ENCODE data around the gene SIK3. TPM values are rescaled to one million over a fixed set of nuclear protein-coding genes. Genes with fewer than 3 reads are reported as not detected.

SIK3 gene
- polyA plus RNA-seq, 1 of the 3 experiments (the other 2 are of a cell fraction) = 5.1 TPM

- peak overlapping the region in 1 of 2 experiments; percentile 76; a peak in 2 of 4 replicates for H3K27ac ChIP-seq (ENCODE audit: low read depth in 2 of 2, low read length in 1 of 2)
- ChIA-PET POLR2A (no interaction called here), CTCF (interaction anchor here (1.2 kb wide), 1 partner anchor 11 kb away, joined by 3 read pairs; no protein-coding TSS in a partner anchor)
- H3K9ac ChIP-seq = peak overlapping the region; percentile 18; the same call in 1 of the 2 replicates
- peaks cover 8% of the 10 kb centered on the region for H3K79me2 ChIP-seq (ENCODE audit: insufficient read depth)
- H3K4me3 ChIP-seq (ENCODE audit: low read depth in 2 of 2, low read length in 1 of 2) = no peak overlapping the region
- DNase-seq = no peak
- H3K27me3 ChIP-seq (ENCODE audit: insufficient read depth) = no peaks in the 10 kb centered on the region
- peaks cover 0 to 20% of the 10 kb centered on the region in 2 experiments; a peak in 1 of 4 replicates for H3K4me1 ChIP-seq (ENCODE audit: control insufficient read depth in 1 of 2, insufficient read depth in 2 of 2, low read depth in 1 of 2, low read length in 1 of 2)
- H3K4me2 ChIP-seq = peak overlapping the region; percentile 17; the same call in 1 of the 2 replicates
- H3K36me3 ChIP-seq (replicated peaks in 1 of 2; ENCODE audit: control insufficient read depth in 1 of 2, insufficient read depth in 2 of 2, low read length in 1 of 2) = no peaks in the 10 kb centered on the region
- no peaks in the 10 kb centered on the region for H3K9me3 ChIP-seq
- no peak overlapping the region for H2AFZ ChIP-seq (ENCODE audit: low read depth)
- TF ChIP-seq POLR2AphosphoS5 (IDR thresholded peaks at IDR 0.05; ENCODE audit: low read depth, low read length) (0 out of 2 replicates have a peak, but pooled peaks have one; percentile 15), JUND (IDR thresholded peaks at IDR 0.05) (peak; percentile 81), FOSL2 (IDR thresholded peaks at IDR 0.05; ENCODE audit: borderline replicate concordance, low read depth) (peak; percentile 88), TCF12 (IDR thresholded peaks at IDR 0.05) (peak; percentile 55), EP300 (IDR thresholded peaks at IDR 0.05; ENCODE audit: borderline replicate concordance in 1 of 2, low read depth in 1 of 2, low read length in 1 of 2) (peak in 1 of 2 experiments; percentile 35; a peak in 1 of 4 replicates), TEAD4 (IDR thresholded peaks at IDR 0.05; ENCODE audit: borderline replicate concordance, insufficient read depth) (peak; percentile 27; the same call in 1 of the 2 replicates), TAF1 (IDR thresholded peaks at IDR 0.05; ENCODE audit: borderline replicate concordance, low read depth, low read length) (no peak), RXRA (IDR thresholded peaks at IDR 0.05; ENCODE audit: borderline replicate concordance, low read depth) (no peak)
- no peaks in the 10 kb centered on the region for H4K20me1 ChIP-seq (ENCODE audit: insufficient read depth)
- no peaks in the 10 kb centered on the region for H3K9me2 ChIP-seq
- peaks cover 20% of the 10 kb centered on the region for H3F3A ChIP-seq (replicated peaks; ENCODE audit: insufficient read depth)
- WGBS (ENCODE audit: low lambda C conversion rate) = 65% methylated on average over 14 of the region's 14 CpGs
Observed at GRCh38 chr11:117010808-117011540, 87.3 kb downstream of the SIK3 start.

- no peaks in the 10 kb centered on the region for H3K27me3 ChIP-seq (ENCODE audit: insufficient read depth)
- ChIA-PET CTCF (interaction anchor here (1.2 kb wide), 1 partner anchor 10 kb away, joined by 3 read pairs; no protein-coding TSS in a partner anchor), POLR2A (no interaction called here)
- peaks cover 0 to 20% of the 10 kb centered on the region in 2 experiments; a peak in 1 of 4 replicates for H3K4me1 ChIP-seq (ENCODE audit: control insufficient read depth in 1 of 2, insufficient read depth in 2 of 2, low read depth in 1 of 2, low read length in 1 of 2)
- H3K9me2 ChIP-seq = no peaks in the 10 kb centered on the region
- no peak overlapping the region for H3K9ac ChIP-seq
- no peak overlapping the region for H2AFZ ChIP-seq (ENCODE audit: low read depth)
- no peaks in the 10 kb centered on the region for H4K20me1 ChIP-seq (ENCODE audit: insufficient read depth)
- H3K9me3 ChIP-seq = no peaks in the 10 kb centered on the region
- no peak for TF ChIP-seq SMC3 (IDR thresholded peaks at IDR 0.05; ENCODE audit: low read depth, low read length)
- TF ChIP-seq ZBTB33 (IDR thresholded peaks at IDR 0.05; ENCODE audit: borderline replicate concordance, low read depth) = no peak
- TF ChIP-seq RXRA (IDR thresholded peaks at IDR 0.05; ENCODE audit: borderline replicate concordance, low read depth) = no peak
- TF ChIP-seq CHD2 (IDR thresholded peaks at IDR 0.05; ENCODE audit: low read length, partially characterized antibody) = no peak
- no peak for TF ChIP-seq RAD21 (IDR thresholded peaks at IDR 0.05; ENCODE audit: low read length)
- TF ChIP-seq CTCF (IDR thresholded peaks at IDR 0.05) = no peak
- no peak for TF ChIP-seq JUND (IDR thresholded peaks at IDR 0.05)
- TF ChIP-seq TCF12 (IDR thresholded peaks at IDR 0.05) = no peak
- no peak for TF ChIP-seq GABPA (IDR thresholded peaks at IDR 0.05; ENCODE audit: low read depth)
- TF ChIP-seq POLR2AphosphoS5 (IDR thresholded peaks at IDR 0.05; ENCODE audit: low read depth, low read length) = no peak
- TF ChIP-seq IRF3 (IDR thresholded peaks at IDR 0.05; ENCODE audit: low read depth, low read length) = no peak
- no peak for TF ChIP-seq TAF1 (IDR thresholded peaks at IDR 0.05; ENCODE audit: borderline replicate concordance, low read depth, low read length)
- no peak for TF ChIP-seq FOXJ3 (CRISPR knock-in tag; IDR thresholded peaks at IDR 0.05)
- no peak for TF ChIP-seq TEAD4 (IDR thresholded peaks at IDR 0.05; ENCODE audit: borderline replicate concordance, insufficient read depth)
- H3K27ac ChIP-seq (ENCODE audit: low read depth in 2 of 2, low read length in 1 of 2) = no peak overlapping the region
- H3K79me2 ChIP-seq (ENCODE audit: insufficient read depth) = peaks cover 8% of the 10 kb centered on the region
- peaks cover 20% of the 10 kb centered on the region for H3F3A ChIP-seq (replicated peaks; ENCODE audit: insufficient read depth)
- H3K36me3 ChIP-seq (replicated peaks in 1 of 2; ENCODE audit: control insufficient read depth in 1 of 2, insufficient read depth in 2 of 2, low read length in 1 of 2) = no peaks in the 10 kb centered on the region
- WGBS (ENCODE audit: low lambda C conversion rate) = 61% methylated on average over 3 of the region's 3 CpGs
- no peak overlapping the region for H3K4me2 ChIP-seq
- no peak for DNase-seq
- no peak overlapping the region for H3K4me3 ChIP-seq (ENCODE audit: low read depth in 2 of 2, low read length in 1 of 2)
Observed at GRCh38 chr11:117009905-117010605, 88.2 kb downstream of the SIK3 start.
